Activated naive CD8-positive, alpha-beta T cell (primary cell): ENCODE measurements around the gene CLBA1.

Source experiments
- H3K27ac Mint-ChIP-seq: one replicate; pipeline ENCODE4 v1.8.0; 2021; ENCODE audit warnings: mixed read lengths
- H3K27me3 Mint-ChIP-seq: one replicate; pipeline ENCODE4 v1.8.0; 2021; ENCODE audit warnings: mixed read lengths
- H3K36me3 Mint-ChIP-seq: one replicate; pipeline ENCODE4 v1.8.0; 2021; ENCODE audit warnings: mixed read lengths
- H3K4me1 Mint-ChIP-seq: one replicate; pipeline ENCODE4 v1.8.0; 2021; ENCODE audit warnings: low read depth, mixed read lengths
- H3K4me3 Mint-ChIP-seq: one replicate; pipeline ENCODE4 v1.8.0; 2021; ENCODE audit warnings: mild to moderate bottlenecking, mixed read lengths
- H3K9me3 Mint-ChIP-seq: one replicate; pipeline ENCODE4 v1.8.0; 2021; ENCODE audit warnings: low read depth, mixed read lengths

The CLBA1 gene

GRCh38 chr14:104971447-104972240 is 13.9 kb upstream of the CLBA1 start:
- peaks cover 7% of the 10 kb centered on the region for H3K27me3 Mint-ChIP-seq
- no peaks in the 10 kb centered on the region for H3K9me3 Mint-ChIP-seq
- H3K4me1 Mint-ChIP-seq, result peaks cover 3% of the 10 kb centered on the region
- H3K36me3 Mint-ChIP-seq, result no peaks in the 10 kb centered on the region
- no peak overlapping the region for H3K4me3 Mint-ChIP-seq
- no peak overlapping the region for H3K27ac Mint-ChIP-seq

DNA sequence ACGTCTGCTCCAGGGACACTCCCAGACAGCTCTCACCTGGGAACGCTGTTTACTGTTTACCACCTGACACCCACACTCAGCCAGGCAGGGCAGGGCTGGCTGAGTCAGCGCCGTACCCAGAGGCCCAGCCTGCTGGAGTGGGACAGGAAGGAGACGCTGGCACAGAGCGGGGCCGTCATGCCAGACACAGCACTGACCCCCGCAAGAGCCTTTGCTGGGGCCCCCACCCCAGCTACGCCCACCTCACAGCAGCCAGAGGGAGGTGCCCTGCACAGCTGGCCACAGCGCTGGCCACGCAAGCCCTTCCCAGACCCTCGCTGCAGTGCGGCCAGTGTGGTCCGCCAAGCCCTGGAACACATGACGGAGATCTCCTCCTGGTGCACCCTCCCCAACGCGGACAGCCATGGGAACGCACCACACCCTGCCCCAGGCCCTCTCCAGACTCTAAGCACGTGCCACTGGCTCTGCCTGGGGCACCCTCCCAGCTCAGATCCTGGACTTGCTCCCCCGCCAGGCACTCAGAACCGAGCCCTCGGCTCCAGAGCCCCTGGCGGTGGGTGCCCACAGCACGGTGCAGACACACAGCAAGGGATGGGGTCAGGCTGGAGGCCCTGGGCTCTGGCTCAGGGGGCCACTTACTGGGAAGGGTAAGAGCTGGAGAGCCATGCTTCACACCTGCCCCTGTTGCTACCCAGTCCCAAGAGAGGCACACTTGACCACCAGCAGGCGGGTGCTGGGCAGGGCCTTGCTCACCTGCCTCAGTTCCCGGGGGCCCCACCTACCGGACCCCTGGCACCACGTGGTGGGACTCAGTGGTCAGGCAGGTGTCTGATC is 13.1 kb upstream of the CLBA1 start:
- no peaks in the 10 kb centered on the region for H3K9me3 Mint-ChIP-seq
- no peak overlapping the region for H3K27ac Mint-ChIP-seq
- no peak overlapping the region for H3K4me3 Mint-ChIP-seq
- H3K4me1 Mint-ChIP-seq, result peaks cover 3% of the 10 kb centered on the region
- H3K27me3 Mint-ChIP-seq, result peaks cover 7% of the 10 kb centered on the region
- H3K36me3 Mint-ChIP-seq, result no peaks in the 10 kb centered on the region

- Mint-ChIP-seq H3K9me3 (no peaks in the 10 kb centered on the region), H3K27me3 (peaks cover 7% of the 10 kb centered on the region), H3K4me1 (peaks cover 5% of the 10 kb centered on the region), H3K27ac (no peak overlapping the region), H3K36me3 (no peaks in the 10 kb centered on the region), H3K4me3 (no peak overlapping the region)
Observed at GRCh38 chr14:104973135-104973384, 12.5 kb upstream of the CLBA1 start.

DNA sequence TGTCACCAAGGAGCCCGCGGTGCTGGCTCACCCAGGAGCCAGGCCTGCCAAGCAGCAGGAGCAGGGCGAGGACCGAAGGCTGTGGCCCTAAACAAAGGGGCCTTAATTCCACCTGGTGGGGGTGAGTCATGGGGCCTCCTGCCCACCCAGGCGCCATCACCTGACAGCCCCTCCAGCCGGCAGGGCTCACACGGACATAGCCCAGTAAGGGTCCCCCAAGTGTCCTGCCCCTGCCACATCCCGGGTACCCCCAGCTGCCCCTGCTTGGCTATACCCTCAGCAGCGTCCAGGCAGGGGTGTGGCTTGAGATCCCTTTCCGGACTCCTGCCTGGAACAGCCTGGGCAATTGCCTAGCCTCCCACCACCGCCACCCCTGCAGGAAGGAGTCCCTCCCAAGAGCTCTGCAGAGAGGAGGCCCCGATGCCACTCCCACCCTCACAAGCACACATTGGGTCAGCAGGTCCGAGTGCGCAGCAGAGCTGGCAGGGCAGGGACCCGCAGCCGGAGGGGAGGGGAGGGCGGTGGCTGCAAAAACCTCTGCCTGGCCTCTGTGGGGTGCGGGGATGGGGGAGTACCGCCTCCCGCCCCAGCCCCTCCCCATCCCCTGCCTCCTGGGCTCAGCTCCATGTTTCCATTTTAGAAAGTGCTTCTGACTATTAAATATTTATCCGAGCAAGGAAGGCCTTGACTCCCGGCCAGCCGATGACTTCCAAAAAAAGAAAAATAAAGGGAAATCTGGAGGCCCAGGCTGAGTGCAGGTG is 12.0 kb upstream of the CLBA1 start:
- H3K4me3 Mint-ChIP-seq, result no peak overlapping the region
- peaks cover 7% of the 10 kb centered on the region for H3K27me3 Mint-ChIP-seq
- H3K9me3 Mint-ChIP-seq, result no peaks in the 10 kb centered on the region
- H3K4me1 Mint-ChIP-seq, result peaks cover 5% of the 10 kb centered on the region
- no peaks in the 10 kb centered on the region for H3K36me3 Mint-ChIP-seq
- no peak overlapping the region for H3K27ac Mint-ChIP-seq

DNA sequence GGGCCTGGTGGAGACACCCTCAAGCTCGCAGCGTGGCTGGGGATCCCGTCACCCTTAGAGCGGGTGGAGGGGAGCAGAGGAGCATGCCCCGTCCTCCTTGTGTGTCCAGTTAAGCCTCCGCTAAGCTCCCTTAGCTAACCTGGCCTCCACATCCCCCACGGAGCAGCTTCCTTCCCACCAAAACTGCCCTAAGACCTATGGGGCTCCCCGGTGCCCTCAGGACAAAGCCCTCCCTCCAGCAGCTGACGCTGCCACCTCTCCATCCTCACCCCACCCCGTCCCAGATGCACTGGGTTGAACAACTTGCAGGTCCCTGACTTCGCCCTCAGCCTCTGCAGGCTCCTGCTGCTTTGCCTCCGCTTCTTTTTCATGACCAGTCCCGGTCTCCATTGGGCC is 11.4 kb upstream of the CLBA1 start:
- Mint-ChIP-seq H3K4me1 (peaks cover 5% of the 10 kb centered on the region), H3K27ac (no peak overlapping the region), H3K27me3 (peaks cover 4% of the 10 kb centered on the region), H3K9me3 (no peaks in the 10 kb centered on the region), H3K36me3 (no peaks in the 10 kb centered on the region), H3K4me3 (no peak overlapping the region)

GRCh38 chr14:104974665-104975390 is 10.8 kb upstream of the CLBA1 start:
- H3K27me3 Mint-ChIP-seq, result peaks cover 3% of the 10 kb centered on the region
- no peak overlapping the region for H3K27ac Mint-ChIP-seq
- no peak overlapping the region for H3K4me3 Mint-ChIP-seq
- H3K4me1 Mint-ChIP-seq, result peaks cover 5% of the 10 kb centered on the region
- no peaks in the 10 kb centered on the region for H3K9me3 Mint-ChIP-seq
- no peaks in the 10 kb centered on the region for H3K36me3 Mint-ChIP-seq

GRCh38 chr14:104975481-104976197 is 9.9 kb upstream of the CLBA1 start:
- no peak overlapping the region for H3K27ac Mint-ChIP-seq
- no peak overlapping the region for H3K4me3 Mint-ChIP-seq
- H3K36me3 Mint-ChIP-seq, result no peaks in the 10 kb centered on the region
- peaks cover 3% of the 10 kb centered on the region for H3K27me3 Mint-ChIP-seq
- H3K4me1 Mint-ChIP-seq, result peaks cover 5% of the 10 kb centered on the region
- no peaks in the 10 kb centered on the region for H3K9me3 Mint-ChIP-seq

DNA sequence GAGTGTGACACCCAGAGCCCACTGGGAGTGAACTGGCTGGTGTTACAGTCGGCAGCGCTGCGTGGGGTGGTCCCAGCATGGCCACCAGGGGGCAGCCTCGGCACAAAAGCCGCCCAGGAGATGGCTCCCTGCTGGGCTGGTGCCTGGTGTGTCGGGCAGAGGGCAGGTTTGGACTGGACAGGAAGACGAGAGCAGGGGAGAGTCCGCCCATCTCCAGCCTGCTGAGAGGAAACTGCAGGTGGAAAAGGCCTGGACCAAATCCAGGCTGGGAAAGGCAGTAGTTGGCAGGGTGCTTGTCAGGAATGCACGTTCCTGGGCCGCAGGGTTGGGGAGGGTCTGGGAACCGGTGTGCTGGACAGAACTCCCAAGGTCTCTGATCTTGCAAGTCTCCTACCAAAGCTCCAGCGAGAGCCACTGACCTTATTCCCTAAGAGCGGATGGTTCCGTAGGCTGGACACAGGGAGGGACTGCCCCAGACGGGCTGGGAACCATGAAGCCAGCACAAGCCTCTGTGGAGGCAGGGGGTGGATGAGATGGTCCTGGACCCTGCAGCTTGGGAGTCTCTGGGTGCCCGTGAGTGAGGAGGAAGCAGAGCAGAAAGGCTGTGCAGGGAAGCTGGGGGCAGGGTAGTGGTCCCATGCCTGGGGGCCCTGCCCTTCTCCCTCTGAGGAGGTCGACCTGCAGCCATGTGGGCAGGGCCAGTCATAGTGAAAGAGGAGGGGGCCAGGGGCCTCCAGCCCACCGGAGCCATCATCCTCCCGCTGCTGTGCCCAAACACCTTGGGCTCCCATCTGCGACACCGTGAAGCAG is 9.2 kb upstream of the CLBA1 start:
- H3K4me1 Mint-ChIP-seq, result peaks cover 5% of the 10 kb centered on the region
- H3K9me3 Mint-ChIP-seq, result no peaks in the 10 kb centered on the region
- H3K36me3 Mint-ChIP-seq, result no peaks in the 10 kb centered on the region
- H3K4me3 Mint-ChIP-seq, result peak overlapping the region; percentile 77
- no peak overlapping the region for H3K27ac Mint-ChIP-seq
- H3K27me3 Mint-ChIP-seq, result peaks cover 3% of the 10 kb centered on the region

GRCh38 chr14:104977008-104977680 is 8.4 kb upstream of the CLBA1 start:
- Mint-ChIP-seq H3K9me3 (no peaks in the 10 kb centered on the region), H3K4me1 (peaks cover 5% of the 10 kb centered on the region), H3K27me3 (peaks cover 3% of the 10 kb centered on the region), H3K27ac (no peak overlapping the region), H3K4me3 (peak overlapping the region; percentile 84), H3K36me3 (no peaks in the 10 kb centered on the region)

- Mint-ChIP-seq H3K4me1 (peaks cover 5% of the 10 kb centered on the region), H3K4me3 (peak within 1 kb of the TSS; percentile 84), H3K9me3 (no peaks in the 10 kb centered on the region), H3K27me3 (peaks cover 3% of the 10 kb centered on the region), H3K36me3 (no peaks in the 10 kb centered on the region), H3K27ac (no peak within 1 kb of the TSS)
Observed at GRCh38 chr14:104977681-104978653, 7.6 kb upstream of the CLBA1 start, which contains the start of gene AHNAK2. Gene AHNAK2, minus strand, starts transcription at chr14:104978374. Its CDS starts 137 bp downstream, at chr14:104978237.

DNA sequence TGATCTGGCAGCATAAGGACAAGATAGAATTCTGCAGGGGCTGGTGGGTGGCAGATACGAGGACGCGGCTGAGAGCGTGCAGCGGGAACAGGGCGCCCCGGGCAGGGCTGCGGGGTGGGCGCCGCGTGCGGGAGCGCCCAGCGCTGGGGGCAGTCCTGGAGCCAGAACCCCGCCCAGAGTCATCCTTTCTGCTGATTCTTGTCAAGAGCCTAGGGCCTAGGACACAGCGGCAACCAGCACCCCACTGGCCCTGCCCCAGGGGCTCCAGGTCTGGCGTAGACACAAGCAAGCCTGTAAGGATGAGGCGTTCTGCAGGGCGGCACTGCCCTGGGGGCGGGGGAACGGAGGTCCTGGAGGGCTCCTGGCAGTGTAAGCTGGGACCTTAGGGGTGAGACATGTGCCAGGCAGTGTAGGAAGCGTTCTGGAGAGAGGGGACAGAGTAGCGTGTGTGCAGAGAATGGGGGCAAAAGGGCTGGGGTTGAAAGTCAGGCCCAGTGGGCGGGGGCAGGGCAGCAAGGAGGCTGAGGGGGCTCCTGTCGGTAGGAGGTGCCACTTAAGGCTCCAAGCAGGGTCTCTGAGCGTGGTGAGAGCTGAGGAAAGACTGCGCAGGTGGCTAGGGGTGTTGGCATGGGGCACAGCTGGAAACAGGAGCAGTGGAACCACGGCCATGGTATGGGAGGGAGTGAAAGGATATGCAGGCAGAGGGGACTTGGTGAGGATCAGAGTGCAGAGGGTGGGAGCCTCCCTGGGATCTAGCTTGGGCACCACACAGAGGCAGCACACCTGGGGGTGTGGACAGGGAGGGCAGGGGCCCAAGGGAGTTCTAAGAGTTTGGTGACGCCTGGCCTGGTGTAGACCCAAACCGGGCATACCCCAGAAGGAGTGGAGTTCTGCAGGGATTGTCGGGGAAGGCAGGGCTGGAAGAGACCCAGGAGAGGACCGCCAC is 6.6 kb upstream of the CLBA1 start:
- H3K27me3 Mint-ChIP-seq, result peaks cover 3% of the 10 kb centered on the region
- H3K9me3 Mint-ChIP-seq, result no peaks in the 10 kb centered on the region
- H3K27ac Mint-ChIP-seq, result no peak overlapping the region
- no peaks in the 10 kb centered on the region for H3K36me3 Mint-ChIP-seq
- H3K4me1 Mint-ChIP-seq, result peaks cover 5% of the 10 kb centered on the region
- H3K4me3 Mint-ChIP-seq, result peak overlapping the region; percentile 61
